ENCODE measurements around the gene SSBP3.

GRCh38 chr1:54400329-54400728 is 5.9 kb downstream of the SSBP3 start:
- TF ChIP-seq RARB (CRISPR knock-in tag; IDR thresholded peaks at IDR 0.05): no peak
- no peak for TF ChIP-seq ZFP3 (CRISPR knock-in tag; IDR thresholded peaks at IDR 0.05)
- TF ChIP-seq ZFP30 (CRISPR knock-in tag; IDR thresholded peaks at IDR 0.05): no peak
- TF ChIP-seq, protein P1, sequence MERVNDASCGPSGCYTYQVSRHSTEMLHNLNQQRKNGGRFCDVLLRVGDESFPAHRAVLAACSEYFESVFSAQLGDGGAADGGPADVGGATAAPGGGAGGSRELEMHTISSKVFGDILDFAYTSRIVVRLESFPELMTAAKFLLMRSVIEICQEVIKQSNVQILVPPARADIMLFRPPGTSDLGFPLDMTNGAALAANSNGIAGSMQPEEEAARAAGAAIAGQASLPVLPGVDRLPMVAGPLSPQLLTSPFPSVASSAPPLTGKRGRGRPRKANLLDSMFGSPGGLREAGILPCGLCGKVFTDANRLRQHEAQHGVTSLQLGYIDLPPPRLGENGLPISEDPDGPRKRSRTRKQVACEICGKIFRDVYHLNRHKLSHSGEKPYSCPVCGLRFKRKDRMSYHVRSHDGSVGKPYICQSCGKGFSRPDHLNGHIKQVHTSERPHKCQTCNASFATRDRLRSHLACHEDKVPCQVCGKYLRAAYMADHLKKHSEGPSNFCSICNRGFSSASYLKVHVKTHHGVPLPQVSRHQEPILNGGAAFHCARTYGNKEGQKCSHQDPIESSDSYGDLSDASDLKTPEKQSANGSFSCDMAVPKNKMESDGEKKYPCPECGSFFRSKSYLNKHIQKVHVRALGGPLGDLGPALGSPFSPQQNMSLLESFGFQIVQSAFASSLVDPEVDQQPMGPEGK (CRISPR knock-in tag; IDR thresholded peaks at IDR 0.05; ENCODE audit: borderline replicate concordance): no peak
- TF ChIP-seq TCF4 (CRISPR knock-in tag; IDR thresholded peaks at IDR 0.05; ENCODE audit: borderline replicate concordance): no peak
- TF ChIP-seq, protein P2, sequence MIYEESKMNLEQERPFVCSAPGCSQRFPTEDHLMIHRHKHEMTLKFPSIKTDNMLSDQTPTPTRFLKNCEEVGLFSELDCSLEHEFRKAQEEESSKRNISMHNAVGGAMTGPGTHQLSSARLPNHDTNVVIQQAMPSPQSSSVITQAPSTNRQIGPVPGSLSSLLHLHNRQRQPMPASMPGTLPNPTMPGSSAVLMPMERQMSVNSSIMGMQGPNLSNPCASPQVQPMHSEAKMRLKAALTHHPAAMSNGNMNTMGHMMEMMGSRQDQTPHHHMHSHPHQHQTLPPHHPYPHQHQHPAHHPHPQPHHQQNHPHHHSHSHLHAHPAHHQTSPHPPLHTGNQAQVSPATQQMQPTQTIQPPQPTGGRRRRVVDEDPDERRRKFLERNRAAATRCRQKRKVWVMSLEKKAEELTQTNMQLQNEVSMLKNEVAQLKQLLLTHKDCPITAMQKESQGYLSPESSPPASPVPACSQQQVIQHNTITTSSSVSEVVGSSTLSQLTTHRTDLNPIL (CRISPR knock-in tag; IDR thresholded peaks at IDR 0.05; ENCODE audit: low read depth): no peak

All from SK-N-SH treated with all-trans-retinoic acid at 6 μM for 48 hours (cell line).